Type B pancreatic cell (in vitro differentiated cells): ENCODE measurements around the gene CSNK1G3. TPM values are rescaled to one million over a fixed set of nuclear protein-coding genes. Genes with fewer than 3 reads are reported as not detected.
"Not testable (repeated sequence)": the region's sequence is repeated elsewhere in the genome, so short reads cannot be mapped to it uniquely, and the experiment has no call there.

Experiments
- DNase-seq: peaks from one replicate; pipeline ENCODE4 v3.0.0; 2021; ENCODE audit warnings: mixed read lengths; ENCODE audit not compliant: unreplicated experiment; ENCODE audit errors: extremely low spot score
- H3K27ac Mint-ChIP-seq: 2 replicates; pipeline ENCODE4 v1.8.0; 2021; ENCODE audit warnings: mild to moderate bottlenecking, mixed read lengths
- H3K27me3 Mint-ChIP-seq: 2 replicates; pipeline ENCODE4 v1.8.0; 2021; ENCODE audit warnings: mixed read lengths
- H3K36me3 Mint-ChIP-seq: 2 replicates; pipeline ENCODE4 v1.8.0; 2021; ENCODE audit warnings: mixed read lengths
- H3K4me1 Mint-ChIP-seq: one replicate; pipeline ENCODE4 v1.8.0; 2021; ENCODE audit warnings: mixed read lengths; ENCODE audit not compliant: unreplicated experiment
- H3K4me3 Mint-ChIP-seq: 2 replicates; pipeline ENCODE4 v1.8.0; 2021; ENCODE audit warnings: mild to moderate bottlenecking, mixed read lengths
- H3K9me3 Mint-ChIP-seq: 2 replicates; pipeline ENCODE4 v1.8.0; 2021; ENCODE audit warnings: mixed read lengths
- CTCF ChIP-seq: fragments of 200-600 bp; sonication (generic); conservative IDR thresholded peaks from 2 replicates; pipeline ENCODE4 v1.5.0; 2021; ENCODE audit warnings: antibody characterized with exemption, mild to moderate bottlenecking
- total RNA-seq: library from RNA; stranded (reverse); gene quantifications from 2 replicates; pipeline ENCODE4 v1.2.1, GENCODE V29; 2021; ENCODE audit warnings: low replicate concordance

Gene CSNK1G3
- total RNA-seq, 1 donor from 2014 or later = 43.6 TPM

GRCh38 chr5:123636006-123636405, 124.0 kb downstream of the CSNK1G3 start:
- no peak overlapping the region for H3K4me3 Mint-ChIP-seq
- peaks cover 3% of the 10 kb centered on the region for H3K27me3 Mint-ChIP-seq
- no peak for TF ChIP-seq CTCF
- DNase-seq = no peak
- H3K4me1 Mint-ChIP-seq = no peaks in the 10 kb centered on the region
- H3K9me3 Mint-ChIP-seq = no peaks in the 10 kb centered on the region
- no peaks in the 10 kb centered on the region for H3K36me3 Mint-ChIP-seq
- no peak overlapping the region for H3K27ac Mint-ChIP-seq

- not testable (repeated sequence) for H3K4me3 Mint-ChIP-seq, H3K27me3 Mint-ChIP-seq, H3K36me3 Mint-ChIP-seq, H3K27ac Mint-ChIP-seq, H3K4me1 Mint-ChIP-seq, H3K9me3 Mint-ChIP-seq, DNase-seq
These were observed 125.1 kb downstream of the CSNK1G3 start for GRCh38 chr5:123637028-123637427.

GRCh38 chr5:123639244-123639643, 127.3 kb downstream of the CSNK1G3 start:
- no peaks in the 10 kb centered on the region for H3K36me3 Mint-ChIP-seq
- no peak for DNase-seq
- H3K27ac Mint-ChIP-seq = no peak overlapping the region
- no peak overlapping the region for H3K4me3 Mint-ChIP-seq
- no peaks in the 10 kb centered on the region for H3K9me3 Mint-ChIP-seq
- no peaks in the 10 kb centered on the region for H3K4me1 Mint-ChIP-seq
- H3K27me3 Mint-ChIP-seq = no peaks in the 10 kb centered on the region
- TF ChIP-seq CTCF = no peak

GRCh38 chr5:123645024-123645603, 133.1 kb downstream of the CSNK1G3 start:
- Mint-ChIP-seq H3K27me3 (no peaks in the 10 kb centered on the region), H3K4me1 (no peaks in the 10 kb centered on the region), H3K36me3 (no peaks in the 10 kb centered on the region), H3K9me3 (no peaks in the 10 kb centered on the region), H3K27ac (no peak overlapping the region), H3K4me3 (no peak overlapping the region)
- no peak for DNase-seq
- TF ChIP-seq CTCF = no peak

GRCh38 chr5:123647066-123647465, 135.1 kb downstream of the CSNK1G3 start:
- DNase-seq = no peak
- H3K9me3 Mint-ChIP-seq = no peaks in the 10 kb centered on the region
- no peak overlapping the region for H3K27ac Mint-ChIP-seq
- no peaks in the 10 kb centered on the region for H3K27me3 Mint-ChIP-seq
- no peak for TF ChIP-seq CTCF
- H3K36me3 Mint-ChIP-seq = no peaks in the 10 kb centered on the region
- H3K4me3 Mint-ChIP-seq = no peak overlapping the region
- H3K4me1 Mint-ChIP-seq = no peaks in the 10 kb centered on the region

- Mint-ChIP-seq H3K4me3 (no peak overlapping the region), H3K27me3 (peaks cover 3% of the 10 kb centered on the region), H3K27ac (no peak overlapping the region), H3K9me3 (no peaks in the 10 kb centered on the region), H3K4me1 (no peaks in the 10 kb centered on the region), H3K36me3 (no peaks in the 10 kb centered on the region)
- TF ChIP-seq CTCF = no peak
- no peak for DNase-seq
These were observed 139.3 kb downstream of the CSNK1G3 start for GRCh38 chr5:123651234-123651633.
